ENCODE data around the gene MAML2.

- TF ChIP-seq POLR2A (IDR thresholded peaks at IDR 0.05) = peak in 1 of 2 donors; percentile 58
- TF ChIP-seq CTCF (IDR thresholded peaks at IDR 0.05) = no peak
Measured at GRCh38 chr11:96306933-96307775, 35.8 kb downstream of the MAML2 start.
